WTC11 (cell line): Measurements from ENCODE around the gene GALE. TPM values are rescaled to one million over a fixed set of nuclear protein-coding genes. Genes with fewer than 3 reads are reported as not detected.
"Not testable (repeated sequence)": the region's sequence is repeated elsewhere in the genome, so short reads cannot be mapped to it uniquely, and the experiment has no call there.

Experiments
- ATAC-seq: fragments of 200-7000 bp; cut with Tn5 transposase; 2 replicates; pipeline ENCODE4 v1.10.0; 2021; ENCODE audit warnings: mild to moderate bottlenecking, moderate library complexity
- CTCF ChIA-PET: fragments of 300-600 bp; sonication (Branson Sonifier 250); formaldehyde crosslinking; loops from one replicate; lab custom pipeline; 2021; ENCODE audit warnings: antibody characterized with exemption; lab: Charles Lee
- POLR2A ChIA-PET: fragments of 350-600 bp; sonication (Branson Sonifier 250); formaldehyde crosslinking; loops from one replicate; lab custom pipeline; 2021; ENCODE audit warnings: antibody characterized with exemption; lab: Charles Lee
- DNase-seq: peaks from one replicate; pipeline ENCODE4 v3.0.0; 2021; ENCODE audit warnings: low spot score
- H3K27ac Mint-ChIP-seq: 2 replicates; pipeline ENCODE4 v1.8.0; 2021; ENCODE audit warnings: mixed read lengths
- H3K27me3 Mint-ChIP-seq: 2 replicates; pipeline ENCODE4 v1.8.0; 2021; ENCODE audit warnings: low read depth, mild to moderate bottlenecking, moderate library complexity, mixed read lengths
- H3K36me3 Mint-ChIP-seq: 2 replicates; pipeline ENCODE4 v1.8.0; 2021; ENCODE audit warnings: mixed read lengths
- H3K4me1 Mint-ChIP-seq: 2 replicates; pipeline ENCODE4 v1.8.0; 2022; ENCODE audit warnings: mixed read lengths
- H3K4me3 Mint-ChIP-seq: 2 replicates; pipeline ENCODE4 v1.8.0; 2021; ENCODE audit warnings: mild to moderate bottlenecking, moderate library complexity, mixed read lengths
- H3K9me3 Mint-ChIP-seq: 2 replicates; pipeline ENCODE4 v1.8.0; 2021; ENCODE audit warnings: mixed read lengths
- ATF1 ChIP-seq: sonication (generic); formaldehyde crosslinking; IDR thresholded peaks from 2 replicates; pipeline ENCODE4 v1.8.1; 2023; ENCODE audit warnings: mild to moderate bottlenecking, moderate library complexity, missing genetic modification reagents
- E2F5 ChIP-seq: sonication (generic); formaldehyde crosslinking; IDR thresholded peaks from 2 replicates; pipeline ENCODE4 v1.8.1; 2022; ENCODE audit warnings: mild to moderate bottlenecking, moderate library complexity, missing genetic modification reagents
- ETV6 ChIP-seq: sonication (generic); formaldehyde crosslinking; IDR thresholded peaks from 2 replicates; pipeline ENCODE4 v1.8.1; 2022; ENCODE audit warnings: mild to moderate bottlenecking, missing genetic modification reagents
- FOXK1 ChIP-seq: sonication (generic); formaldehyde crosslinking; IDR thresholded peaks from 2 replicates; pipeline ENCODE4 v1.8.0; 2022; ENCODE audit warnings: mild to moderate bottlenecking, moderate library complexity, missing genetic modification reagents
- FOXP1 ChIP-seq: sonication (generic); formaldehyde crosslinking; IDR thresholded peaks from 2 replicates; pipeline ENCODE4 v1.8.0; 2022; ENCODE audit warnings: missing genetic modification reagents, mild to moderate bottlenecking, moderate library complexity, borderline replicate concordance
- GRHL2 ChIP-seq: fragments of 250-450 bp; sonication (Bioruptor Pico); IDR thresholded peaks from 2 replicates; pipeline ENCODE4 v1.8.0; 2022; ENCODE audit warnings: mild to moderate bottlenecking, moderate library complexity; ENCODE audit not compliant: insufficient replicate concordance, severe bottlenecking
- NFYB ChIP-seq: sonication (generic); formaldehyde crosslinking; conservative IDR thresholded peaks from 2 replicates; pipeline ENCODE4 v1.8.0; 2022; ENCODE audit warnings: low read depth, missing genetic modification reagents
- RELA ChIP-seq: sonication (generic); formaldehyde crosslinking; IDR thresholded peaks from 2 replicates; pipeline ENCODE4 v1.8.1; 2022; ENCODE audit warnings: missing genetic modification reagents, mild to moderate bottlenecking, borderline replicate concordance
- SMAD4 ChIP-seq: sonication (generic); formaldehyde crosslinking; IDR thresholded peaks from 2 replicates; pipeline ENCODE4 v1.8.0; 2022; ENCODE audit warnings: mild to moderate bottlenecking, missing genetic modification reagents
- SP1 ChIP-seq: sonication (generic); formaldehyde crosslinking; conservative IDR thresholded peaks from 2 replicates; pipeline ENCODE4 v1.8.1; 2022; ENCODE audit warnings: missing genetic modification reagents
- ZNF219 ChIP-seq: sonication (generic); formaldehyde crosslinking; IDR thresholded peaks from 2 replicates; pipeline ENCODE4 v1.8.0; 2023; ENCODE audit warnings: missing genetic modification reagents, mild to moderate bottlenecking, borderline replicate concordance
- ZNF232 ChIP-seq: sonication (generic); formaldehyde crosslinking; IDR thresholded peaks from 2 replicates; pipeline ENCODE4 v1.8.0; 2022; ENCODE audit warnings: mild to moderate bottlenecking, missing genetic modification reagents
- ZNF263 ChIP-seq: sonication (generic); formaldehyde crosslinking; IDR thresholded peaks from 2 replicates; pipeline ENCODE4 v1.8.1; 2022; ENCODE audit warnings: low read depth, mild to moderate bottlenecking, moderate library complexity, missing genetic modification reagents
- ZNF425 ChIP-seq: fragments of 250-450 bp; sonication (Bioruptor Pico); conservative IDR thresholded peaks from 2 replicates; pipeline ENCODE4 v1.9.0; 2021; ENCODE audit warnings: mild to moderate bottlenecking
- ZNF671 ChIP-seq: fragments of 250-450 bp; sonication (Bioruptor Pico); IDR thresholded peaks from 2 replicates; pipeline ENCODE4 v1.8.0; 2021; ENCODE audit warnings: mild to moderate bottlenecking
- total RNA-seq: library from RNA; stranded (reverse); gene quantifications from 3 replicates; pipeline ENCODE4 v1.2.3, GENCODE V29; 2021
- TF ChIP-seq, protein P1 (sequence below): sonication (generic); formaldehyde crosslinking; IDR thresholded peaks from 2 replicates; pipeline ENCODE4 v1.8.1; 2022; ENCODE audit warnings: low read depth, missing genetic modification reagents, borderline replicate concordance
- TF ChIP-seq, protein P2 (sequence below): fragments of 250-450 bp; sonication (Bioruptor Pico); IDR thresholded peaks from 2 replicates; pipeline ENCODE4 v1.9.0; 2021; ENCODE audit warnings: moderate library complexity, mild to moderate bottlenecking, inconsistent platforms, borderline replicate concordance
- TF ChIP-seq, protein P3 (sequence below): fragments of 200-600 bp; IDR thresholded peaks from 2 replicates; pipeline ENCODE4 v1.8.0; 2022; ENCODE audit warnings: antibody characterized with exemption
- TF ChIP-seq, protein P4 (sequence below): sonication (generic); formaldehyde crosslinking; IDR thresholded peaks from 2 replicates; pipeline ENCODE4 v1.8.0; 2022; ENCODE audit warnings: mild to moderate bottlenecking, missing genetic modification reagents
- TF ChIP-seq, protein P5 (sequence below): sonication (generic); formaldehyde crosslinking; IDR thresholded peaks from 2 replicates; pipeline ENCODE4 v1.8.1; 2022; ENCODE audit warnings: low read depth, mild to moderate bottlenecking, moderate library complexity, missing genetic modification reagents, borderline replicate concordance

Gene GALE
- total RNA-seq, 1 experiment from 2014 or later: 30.3 TPM

DNA sequence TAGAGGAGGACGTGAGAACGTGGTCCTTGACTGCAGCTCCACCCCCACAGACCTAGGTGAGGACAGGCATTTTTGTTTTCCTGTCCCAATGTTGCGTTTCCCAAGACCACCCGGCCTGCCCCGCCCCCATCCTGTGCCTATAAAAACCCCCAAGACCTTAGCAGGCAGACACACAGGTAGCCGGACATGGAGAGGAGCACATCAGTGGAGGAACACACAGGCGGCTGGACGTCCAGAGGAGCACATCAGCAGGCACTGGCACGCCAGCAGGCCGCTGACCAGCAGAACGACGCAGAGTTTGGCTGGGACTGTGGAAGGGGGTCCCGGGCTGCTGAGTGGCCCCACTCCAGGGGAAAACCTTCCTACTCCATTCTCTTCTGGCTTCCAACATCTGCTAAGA lies 37.4 kb upstream of the GALE start (continued):
- TF ChIP-seq, protein P1, sequence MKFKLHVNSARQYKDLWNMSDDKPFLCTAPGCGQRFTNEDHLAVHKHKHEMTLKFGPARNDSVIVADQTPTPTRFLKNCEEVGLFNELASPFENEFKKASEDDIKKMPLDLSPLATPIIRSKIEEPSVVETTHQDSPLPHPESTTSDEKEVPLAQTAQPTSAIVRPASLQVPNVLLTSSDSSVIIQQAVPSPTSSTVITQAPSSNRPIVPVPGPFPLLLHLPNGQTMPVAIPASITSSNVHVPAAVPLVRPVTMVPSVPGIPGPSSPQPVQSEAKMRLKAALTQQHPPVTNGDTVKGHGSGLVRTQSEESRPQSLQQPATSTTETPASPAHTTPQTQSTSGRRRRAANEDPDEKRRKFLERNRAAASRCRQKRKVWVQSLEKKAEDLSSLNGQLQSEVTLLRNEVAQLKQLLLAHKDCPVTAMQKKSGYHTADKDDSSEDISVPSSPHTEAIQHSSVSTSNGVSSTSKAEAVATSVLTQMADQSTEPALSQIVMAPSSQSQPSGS: no peak

- no peaks in the 10 kb centered on the region for H3K36me3 Mint-ChIP-seq
- peaks cover 8% of the 10 kb centered on the region for H3K4me1 Mint-ChIP-seq
- ChIA-PET POLR2A (no interaction called here), CTCF (interaction anchor here (1.4 kb wide), 1 partner anchor 25 kb away, joined by 5 read pairs; no protein-coding TSS in a partner anchor)
- H3K9me3 Mint-ChIP-seq: no peaks in the 10 kb centered on the region
- DNase-seq (no peak), ATAC-seq (no peak)
- H3K27ac Mint-ChIP-seq: no peak overlapping the region
- H3K27me3 Mint-ChIP-seq: peaks cover 22% of the 10 kb centered on the region
- H3K4me3 Mint-ChIP-seq: no peak overlapping the region
- no peak for TF ChIP-seq ZNF263 (CRISPR knock-in tag)
- TF ChIP-seq, protein P2, sequence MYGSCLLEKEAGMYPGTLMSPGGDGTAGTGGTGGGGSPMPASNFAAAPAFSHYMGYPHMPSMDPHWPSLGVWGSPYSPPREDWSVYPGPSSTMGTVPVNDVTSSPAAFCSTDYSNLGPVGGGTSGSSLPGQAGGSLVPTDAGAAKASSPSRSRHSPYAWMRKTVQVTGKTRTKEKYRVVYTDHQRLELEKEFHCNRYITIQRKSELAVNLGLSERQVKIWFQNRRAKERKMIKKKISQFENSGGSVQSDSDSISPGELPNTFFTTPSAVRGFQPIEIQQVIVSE: no peak
Measured at GRCh38 chr1:23836037-23836436, 35.5 kb upstream of the GALE start.

DNA sequence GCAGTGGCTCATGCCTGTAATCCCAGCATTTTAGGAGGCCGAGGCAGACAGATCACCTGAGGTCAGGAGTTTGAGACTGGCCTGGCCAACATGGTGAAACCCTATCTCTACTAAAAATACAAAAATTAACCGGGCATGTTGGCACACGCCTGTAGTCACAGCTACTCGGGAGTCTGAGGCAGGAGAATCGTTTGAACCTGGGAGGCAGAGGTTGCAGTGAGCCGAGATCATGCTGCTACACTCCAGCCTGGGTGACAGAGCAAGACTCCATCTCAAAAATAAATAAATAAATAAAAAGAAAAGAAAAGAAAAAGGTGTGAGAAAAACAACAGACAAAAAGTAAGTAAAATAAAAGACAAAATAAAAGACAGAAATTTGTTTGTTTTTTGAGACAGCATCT lies 33.6 kb upstream of the GALE start:
- H3K36me3 Mint-ChIP-seq, H3K27ac Mint-ChIP-seq, ATAC-seq, H3K4me3 Mint-ChIP-seq, H3K4me1 Mint-ChIP-seq, POLR2A ChIA-PET, DNase-seq, H3K9me3 Mint-ChIP-seq: not testable (repeated sequence)
- CTCF ChIA-PET: interaction anchor here (1.3 kb wide), 1 partner anchor 33 kb away, joined by 3 read pairs; no protein-coding TSS in a partner anchor
- H3K27me3 Mint-ChIP-seq: peaks cover 20% of the 10 kb centered on the region

- ATAC-seq (no peak), DNase-seq (no peak)
- peaks cover 8% of the 10 kb centered on the region for H3K4me1 Mint-ChIP-seq
- ChIA-PET CTCF (interaction anchor here (0.7 to 1.4 kb wide), 2 partner anchors 27 to 31 kb away, joined by 3 read pairs; no protein-coding TSS in a partner anchor), POLR2A (no interaction called here)
- no peaks in the 10 kb centered on the region for H3K27me3 Mint-ChIP-seq
- no peaks in the 10 kb centered on the region for H3K9me3 Mint-ChIP-seq
- TF ChIP-seq NFYB (no peak), SMAD4 (CRISPR knock-in tag) (no peak), ZNF425 (no peak), ETV6 (CRISPR knock-in tag) (no peak), E2F5 (no peak), ZNF671 (CRISPR knock-in tag) (no peak), RELA (no peak), GRHL2 (no peak), ATF1 (no peak), ZNF232 (no peak), FOXK1 (CRISPR knock-in tag) (no peak), ZNF219 (no peak), FOXP1 (CRISPR knock-in tag) (no peak), SP1 (CRISPR knock-in tag) (no peak)
- TF ChIP-seq, protein P3, sequence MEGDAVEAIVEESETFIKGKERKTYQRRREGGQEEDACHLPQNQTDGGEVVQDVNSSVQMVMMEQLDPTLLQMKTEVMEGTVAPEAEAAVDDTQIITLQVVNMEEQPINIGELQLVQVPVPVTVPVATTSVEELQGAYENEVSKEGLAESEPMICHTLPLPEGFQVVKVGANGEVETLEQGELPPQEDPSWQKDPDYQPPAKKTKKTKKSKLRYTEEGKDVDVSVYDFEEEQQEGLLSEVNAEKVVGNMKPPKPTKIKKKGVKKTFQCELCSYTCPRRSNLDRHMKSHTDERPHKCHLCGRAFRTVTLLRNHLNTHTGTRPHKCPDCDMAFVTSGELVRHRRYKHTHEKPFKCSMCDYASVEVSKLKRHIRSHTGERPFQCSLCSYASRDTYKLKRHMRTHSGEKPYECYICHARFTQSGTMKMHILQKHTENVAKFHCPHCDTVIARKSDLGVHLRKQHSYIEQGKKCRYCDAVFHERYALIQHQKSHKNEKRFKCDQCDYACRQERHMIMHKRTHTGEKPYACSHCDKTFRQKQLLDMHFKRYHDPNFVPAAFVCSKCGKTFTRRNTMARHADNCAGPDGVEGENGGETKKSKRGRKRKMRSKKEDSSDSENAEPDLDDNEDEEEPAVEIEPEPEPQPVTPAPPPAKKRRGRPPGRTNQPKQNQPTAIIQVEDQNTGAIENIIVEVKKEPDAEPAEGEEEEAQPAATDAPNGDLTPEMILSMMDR: no peak
- TF ChIP-seq, protein P4, sequence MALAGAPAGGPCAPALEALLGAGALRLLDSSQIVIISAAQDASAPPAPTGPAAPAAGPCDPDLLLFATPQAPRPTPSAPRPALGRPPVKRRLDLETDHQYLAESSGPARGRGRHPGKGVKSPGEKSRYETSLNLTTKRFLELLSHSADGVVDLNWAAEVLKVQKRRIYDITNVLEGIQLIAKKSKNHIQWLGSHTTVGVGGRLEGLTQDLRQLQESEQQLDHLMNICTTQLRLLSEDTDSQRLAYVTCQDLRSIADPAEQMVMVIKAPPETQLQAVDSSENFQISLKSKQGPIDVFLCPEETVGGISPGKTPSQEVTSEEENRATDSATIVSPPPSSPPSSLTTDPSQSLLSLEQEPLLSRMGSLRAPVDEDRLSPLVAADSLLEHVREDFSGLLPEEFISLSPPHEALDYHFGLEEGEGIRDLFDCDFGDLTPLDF (CRISPR knock-in tag): no peak
- TF ChIP-seq, protein P5, sequence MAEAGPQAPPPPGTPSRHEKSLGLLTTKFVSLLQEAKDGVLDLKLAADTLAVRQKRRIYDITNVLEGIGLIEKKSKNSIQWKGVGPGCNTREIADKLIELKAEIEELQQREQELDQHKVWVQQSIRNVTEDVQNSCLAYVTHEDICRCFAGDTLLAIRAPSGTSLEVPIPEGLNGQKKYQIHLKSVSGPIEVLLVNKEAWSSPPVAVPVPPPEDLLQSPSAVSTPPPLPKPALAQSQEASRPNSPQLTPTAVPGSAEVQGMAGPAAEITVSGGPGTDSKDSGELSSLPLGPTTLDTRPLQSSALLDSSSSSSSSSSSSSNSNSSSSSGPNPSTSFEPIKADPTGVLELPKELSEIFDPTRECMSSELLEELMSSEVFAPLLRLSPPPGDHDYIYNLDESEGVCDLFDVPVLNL (CRISPR knock-in tag): no peak
- no peaks in the 10 kb centered on the region for H3K36me3 Mint-ChIP-seq
- H3K27ac Mint-ChIP-seq: no peak overlapping the region
- H3K4me3 Mint-ChIP-seq: no peak overlapping the region
Measured at GRCh38 chr1:23827717-23828116, 27.2 kb upstream of the GALE start.

- H3K27ac Mint-ChIP-seq, H3K27me3 Mint-ChIP-seq, H3K4me1 Mint-ChIP-seq, H3K9me3 Mint-ChIP-seq, H3K4me3 Mint-ChIP-seq, H3K36me3 Mint-ChIP-seq, ATAC-seq, POLR2A ChIA-PET, DNase-seq: not testable (repeated sequence)
- CTCF ChIA-PET: interaction anchor here (1.4 to 8.1 kb wide), 4 partner anchors 16 to 90 kb away, joined by 3 to 105 read pairs (median 10); no protein-coding TSS in a partner anchor
Measured at GRCh38 chr1:23826590-23826989, 26.0 kb upstream of the GALE start.
